Transverse colon (tissue), 4 donors: Measurements from ENCODE around the gene ADGRF3.
"Not testable (repeated sequence)": the region's sequence is repeated elsewhere in the genome, so short reads cannot be mapped to it uniquely, and the experiment has no call there.

Experiments used
- EP300 ChIP-seq: sonication (generic); formaldehyde crosslinking; IDR thresholded peaks from one replicate; pipeline ENCODE4 v1.6.1; 2017; ENCODE audit warnings: antibody characterized with exemption, low read depth
- POLR2AphosphoS5 ChIP-seq, 3 donors: sonication (generic); formaldehyde crosslinking; IDR thresholded peaks; one replicate each; pipeline ENCODE4 v1.6.1; 2016; ENCODE audit warnings: antibody characterized with exemption in 3 of 3
- TF ChIP-seq, protein P1 (sequence below), 5 experiments: fragments of 200-600 bp in 3 of 5; fragments of 450-650 bp in 2 of 5; sonication (generic) in 3 of 5; IDR thresholded peaks; 1 replicate in 2 of 5; 2 replicates in 3 of 5; pipeline ENCODE4 v1.5.1; 2016 to 2017; ENCODE audit warnings: antibody characterized with exemption in 5 of 5, inconsistent platforms in 3 of 5, mild to moderate bottlenecking in 2 of 5, moderate library complexity in 1 of 5

DNA sequence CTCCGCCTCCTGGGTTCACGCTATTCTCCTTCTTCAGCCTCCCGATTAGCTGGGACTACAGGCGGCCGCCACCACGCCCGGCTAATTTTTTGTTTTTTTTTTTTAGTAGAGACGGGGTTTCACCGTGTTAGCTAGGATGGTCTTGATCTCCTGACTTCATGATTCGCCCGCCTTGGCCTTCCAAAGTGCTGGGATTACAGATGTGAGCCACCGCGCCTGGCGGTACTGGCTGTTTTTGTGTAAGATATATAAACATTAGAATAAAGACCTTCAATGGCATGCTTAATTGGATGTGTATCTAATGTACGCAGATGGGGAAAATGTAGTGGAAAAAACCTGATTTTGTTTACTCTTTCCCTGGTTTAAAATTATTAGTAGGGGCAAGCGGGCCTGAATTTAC is 7.9 kb upstream of the ADGRF3 start:
- TF ChIP-seq, protein P1, sequence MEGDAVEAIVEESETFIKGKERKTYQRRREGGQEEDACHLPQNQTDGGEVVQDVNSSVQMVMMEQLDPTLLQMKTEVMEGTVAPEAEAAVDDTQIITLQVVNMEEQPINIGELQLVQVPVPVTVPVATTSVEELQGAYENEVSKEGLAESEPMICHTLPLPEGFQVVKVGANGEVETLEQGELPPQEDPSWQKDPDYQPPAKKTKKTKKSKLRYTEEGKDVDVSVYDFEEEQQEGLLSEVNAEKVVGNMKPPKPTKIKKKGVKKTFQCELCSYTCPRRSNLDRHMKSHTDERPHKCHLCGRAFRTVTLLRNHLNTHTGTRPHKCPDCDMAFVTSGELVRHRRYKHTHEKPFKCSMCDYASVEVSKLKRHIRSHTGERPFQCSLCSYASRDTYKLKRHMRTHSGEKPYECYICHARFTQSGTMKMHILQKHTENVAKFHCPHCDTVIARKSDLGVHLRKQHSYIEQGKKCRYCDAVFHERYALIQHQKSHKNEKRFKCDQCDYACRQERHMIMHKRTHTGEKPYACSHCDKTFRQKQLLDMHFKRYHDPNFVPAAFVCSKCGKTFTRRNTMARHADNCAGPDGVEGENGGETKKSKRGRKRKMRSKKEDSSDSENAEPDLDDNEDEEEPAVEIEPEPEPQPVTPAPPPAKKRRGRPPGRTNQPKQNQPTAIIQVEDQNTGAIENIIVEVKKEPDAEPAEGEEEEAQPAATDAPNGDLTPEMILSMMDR (IDR thresholded peaks at IDR 0.05): not testable (repeated sequence)
- not testable (repeated sequence) for TF ChIP-seq POLR2AphosphoS5 (IDR thresholded peaks at IDR 0.05); EP300
